HEK293 (cell line): Measurements from ENCODE around the gene CHD2.
A peak's percentile ranks its signal among the peaks of the same experiment; 100 is the strongest.

Experiments
- HOXA7 ChIP-seq: sonication (generic); formaldehyde crosslinking; IDR thresholded peaks from 2 replicates; pipeline ENCODE4 v1.8.1; 2022; ENCODE audit warnings: missing genetic modification reagents, borderline replicate concordance
- KLF16 ChIP-seq: fragments of 450-650 bp; formaldehyde crosslinking; IDR thresholded peaks from 2 replicates; pipeline ENCODE4 v1.5.1; 2017; ENCODE audit warnings: missing biosample characterization, missing genetic modification characterization
- KLF8 ChIP-seq: fragments of 450-650 bp; formaldehyde crosslinking; IDR thresholded peaks from 2 replicates; pipeline ENCODE4 v1.5.1; 2016; ENCODE audit warnings: missing biosample characterization, missing genetic modification characterization
- KLF9 ChIP-seq: fragments of 450-650 bp; formaldehyde crosslinking; IDR thresholded peaks from 2 replicates; pipeline ENCODE4 v1.5.1; 2016; ENCODE audit warnings: missing biosample characterization, missing genetic modification characterization, low read depth
- MEIS1 ChIP-seq: sonication (generic); formaldehyde crosslinking; IDR thresholded peaks from 2 replicates; pipeline ENCODE4 v1.8.1; 2022; ENCODE audit warnings: missing genetic modification reagents, mild to moderate bottlenecking, borderline replicate concordance
- MYNN ChIP-seq: fragments of 450-650 bp; formaldehyde crosslinking; IDR thresholded peaks from 2 replicates; pipeline ENCODE4 v1.5.1; 2016; ENCODE audit warnings: missing biosample characterization, missing genetic modification characterization, borderline replicate concordance
- MZF1 ChIP-seq: fragments of 450-650 bp; formaldehyde crosslinking; IDR thresholded peaks from 2 replicates; pipeline ENCODE4 v1.5.1; 2017; ENCODE audit warnings: missing biosample characterization, missing genetic modification characterization, borderline replicate concordance
- PRDM1 ChIP-seq: fragments of 450-650 bp; formaldehyde crosslinking; IDR thresholded peaks from 2 replicates; pipeline ENCODE4; 2016; ENCODE audit warnings: missing biosample characterization, missing genetic modification characterization
- REPIN1 ChIP-seq: fragments of 450-650 bp; formaldehyde crosslinking; IDR thresholded peaks from 2 replicates; pipeline ENCODE4 v1.5.1; 2017; ENCODE audit warnings: missing biosample characterization, missing genetic modification characterization, low read depth
- SCRT2 ChIP-seq: fragments of 450-650 bp; formaldehyde crosslinking; IDR thresholded peaks from 2 replicates; pipeline ENCODE4 v1.5.1; 2016; ENCODE audit warnings: missing biosample characterization, missing genetic modification characterization
- SP3 ChIP-seq: fragments of 450-650 bp; formaldehyde crosslinking; IDR thresholded peaks from 2 replicates; pipeline ENCODE4 v1.5.1; 2016; ENCODE audit warnings: missing biosample characterization, missing genetic modification characterization
- TCF7L2 ChIP-seq: IDR thresholded peaks from 2 replicates; pipeline ENCODE4 v1.6.1; 2011; ENCODE audit warnings: low read depth, mild to moderate bottlenecking, inconsistent platforms, low read length, moderate library complexity, borderline replicate concordance
- WT1 ChIP-seq: fragments of 450-650 bp; formaldehyde crosslinking; IDR thresholded peaks from 2 replicates; pipeline ENCODE4 v1.5.1; 2016; ENCODE audit warnings: missing biosample characterization, missing genetic modification characterization
- YY1 ChIP-seq: fragments of 450-650 bp; formaldehyde crosslinking; IDR thresholded peaks from 2 replicates; pipeline ENCODE4 v1.5.1; 2018; ENCODE audit warnings: missing biosample characterization, missing genetic modification characterization
- ZBTB17 ChIP-seq: fragments of 450-650 bp; formaldehyde crosslinking; IDR thresholded peaks from 2 replicates; pipeline ENCODE4 v1.5.1; 2016; ENCODE audit warnings: missing biosample characterization, missing genetic modification characterization
- ZBTB48 ChIP-seq: fragments of 450-650 bp; formaldehyde crosslinking; IDR thresholded peaks from 2 replicates; pipeline ENCODE4 v1.5.1; 2016; ENCODE audit warnings: missing biosample characterization, missing genetic modification characterization
- ZFP3 ChIP-seq: fragments of 450-650 bp; formaldehyde crosslinking; IDR thresholded peaks from 2 replicates; pipeline ENCODE4 v1.5.1; 2016; ENCODE audit warnings: low read depth, missing biosample characterization, missing genetic modification characterization
- ZNF211 ChIP-seq: fragments of 450-650 bp; formaldehyde crosslinking; IDR thresholded peaks from 2 replicates; pipeline ENCODE4 v1.5.1; 2016; ENCODE audit warnings: low read depth, missing biosample characterization, missing genetic modification characterization
- ZNF214 ChIP-seq: fragments of 450-650 bp; formaldehyde crosslinking; IDR thresholded peaks from 2 replicates; pipeline ENCODE4 v1.5.1; 2017; ENCODE audit warnings: missing biosample characterization, mild to moderate bottlenecking, missing genetic modification characterization, borderline replicate concordance
- ZNF24 ChIP-seq: fragments of 450-650 bp; formaldehyde crosslinking; IDR thresholded peaks from 2 replicates; pipeline ENCODE4 v1.5.1; 2016; ENCODE audit warnings: missing biosample characterization, missing genetic modification characterization
- ZNF248 ChIP-seq: fragments of 450-650 bp; formaldehyde crosslinking; IDR thresholded peaks from 2 replicates; pipeline ENCODE4 v1.5.1; 2017; ENCODE audit warnings: missing biosample characterization, missing genetic modification characterization
- ZNF302 ChIP-seq: fragments of 450-650 bp; formaldehyde crosslinking; IDR thresholded peaks from 2 replicates; pipeline ENCODE4 v1.5.1; 2016; ENCODE audit warnings: missing biosample characterization, missing genetic modification characterization, low read depth
- ZNF335 ChIP-seq: fragments of 450-650 bp; formaldehyde crosslinking; conservative IDR thresholded peaks from 2 replicates; pipeline ENCODE4 v1.5.1; 2016; ENCODE audit warnings: missing biosample characterization, missing genetic modification characterization
- ZNF341 ChIP-seq: fragments of 450-650 bp; formaldehyde crosslinking; IDR thresholded peaks from 2 replicates; pipeline ENCODE4; 2016; ENCODE audit warnings: low read depth, missing biosample characterization, missing genetic modification characterization
- ZNF350 ChIP-seq: fragments of 450-650 bp; formaldehyde crosslinking; IDR thresholded peaks from 2 replicates; pipeline ENCODE4 v1.5.0; 2017; ENCODE audit warnings: missing biosample characterization, mild to moderate bottlenecking, missing genetic modification characterization
- ZNF37A ChIP-seq: fragments of 450-650 bp; IDR thresholded peaks from 2 replicates; pipeline ENCODE4 v1.5.1; 2018; ENCODE audit warnings: missing biosample characterization, missing genetic modification characterization
- ZNF555 ChIP-seq: fragments of 450-650 bp; formaldehyde crosslinking; conservative IDR thresholded peaks from 2 replicates; pipeline ENCODE4 v1.5.1; 2017; ENCODE audit warnings: missing biosample characterization, mild to moderate bottlenecking, missing genetic modification characterization, inconsistent platforms
- ZNF623 ChIP-seq: fragments of 450-650 bp; formaldehyde crosslinking; IDR thresholded peaks from 2 replicates; pipeline ENCODE4 v1.5.1; 2016; ENCODE audit warnings: missing biosample characterization, missing genetic modification characterization
- ZNF624 ChIP-seq: fragments of 450-650 bp; formaldehyde crosslinking; IDR thresholded peaks from 2 replicates; pipeline ENCODE4 v1.5.1; 2017; ENCODE audit warnings: missing biosample characterization, missing genetic modification characterization
- ZNF660 ChIP-seq: fragments of 450-650 bp; IDR thresholded peaks from 2 replicates; pipeline ENCODE4 v1.5.1; 2018; ENCODE audit warnings: missing biosample characterization, mild to moderate bottlenecking, missing genetic modification characterization
- ZNF768 ChIP-seq: fragments of 450-650 bp; formaldehyde crosslinking; IDR thresholded peaks from 2 replicates; pipeline ENCODE4 v1.5.1; 2018; ENCODE audit warnings: missing biosample characterization, mild to moderate bottlenecking, missing genetic modification characterization
- ZNF777 ChIP-seq: fragments of 450-650 bp; formaldehyde crosslinking; IDR thresholded peaks from 2 replicates; pipeline ENCODE4 v1.5.1; 2017; ENCODE audit warnings: missing biosample characterization, missing genetic modification characterization, borderline replicate concordance
- ZNF837 ChIP-seq: fragments of 450-650 bp; formaldehyde crosslinking; IDR thresholded peaks from 2 replicates; pipeline ENCODE4 v1.5.1; 2016; ENCODE audit warnings: missing biosample characterization, missing genetic modification characterization
- TF ChIP-seq, protein P1 (sequence below): fragments of 450-650 bp; formaldehyde crosslinking; IDR thresholded peaks from 2 replicates; pipeline ENCODE4 v1.5.1; 2017; ENCODE audit warnings: missing biosample characterization, missing genetic modification characterization
- TF ChIP-seq, protein P2 (sequence below): fragments of 450-650 bp; formaldehyde crosslinking; IDR thresholded peaks from 2 replicates; pipeline ENCODE4 v1.5.1; 2016; ENCODE audit warnings: missing biosample characterization, missing genetic modification characterization, low read depth
- TF ChIP-seq, protein P3 (sequence below): fragments of 450-650 bp; formaldehyde crosslinking; IDR thresholded peaks from 2 replicates; pipeline ENCODE4 v1.5.1; 2016; ENCODE audit warnings: missing biosample characterization, missing genetic modification characterization

Gene CHD2

GRCh38 chr15:92881802-92882696, 18.1 kb upstream of the CHD2 start (continued):
- TF ChIP-seq ZNF768 (tag by site-specific recombination) (no peak), KLF9 (tag by site-specific recombination) (no peak), TCF7L2 (no peak), ZNF624 (tag by site-specific recombination) (no peak), ZNF335 (tag by site-specific recombination) (peak; percentile 19; the same call in 1 of the 2 replicates), PRDM1 (tag by site-specific recombination) (no peak), ZNF660 (tag by site-specific recombination) (peak; percentile 87), SP3 (tag by site-specific recombination) (peak; percentile 89), ZNF248 (tag by site-specific recombination) (no peak), ZFP3 (tag by site-specific recombination) (no peak), WT1 (tag by site-specific recombination) (no peak), ZNF302 (tag by site-specific recombination) (no peak), ZNF37A (tag by site-specific recombination) (no peak), ZNF777 (tag by site-specific recombination) (no peak), MYNN (no peak), ZNF211 (no peak), REPIN1 (tag by site-specific recombination) (no peak), ZNF214 (tag by site-specific recombination) (no peak), ZNF350 (no peak), ZNF837 (tag by site-specific recombination) (no peak), KLF16 (0 out of 2 replicates have a peak, but pooled peaks have one; percentile 37), MEIS1 (CRISPR knock-in tag) (no peak), ZNF341 (peak; percentile 68), ZNF555 (tag by site-specific recombination) (no peak), ZNF623 (tag by site-specific recombination) (no peak), ZBTB48 (0 out of 2 replicates have a peak, but pooled peaks have one; percentile 33), YY1 (tag by site-specific recombination) (peak; percentile 39), ZNF24 (tag by site-specific recombination) (peak; percentile 23; the same call in 1 of the 2 replicates), ZBTB17 (0 out of 2 replicates have a peak, but pooled peaks have one; percentile 10), SCRT2 (tag by site-specific recombination) (peak; percentile 93), KLF8 (tag by site-specific recombination) (peak; percentile 46), MZF1 (tag by site-specific recombination) (no peak; the same call in 1 of the 2 replicates), HOXA7 (no peak)
- TF ChIP-seq, protein P1, sequence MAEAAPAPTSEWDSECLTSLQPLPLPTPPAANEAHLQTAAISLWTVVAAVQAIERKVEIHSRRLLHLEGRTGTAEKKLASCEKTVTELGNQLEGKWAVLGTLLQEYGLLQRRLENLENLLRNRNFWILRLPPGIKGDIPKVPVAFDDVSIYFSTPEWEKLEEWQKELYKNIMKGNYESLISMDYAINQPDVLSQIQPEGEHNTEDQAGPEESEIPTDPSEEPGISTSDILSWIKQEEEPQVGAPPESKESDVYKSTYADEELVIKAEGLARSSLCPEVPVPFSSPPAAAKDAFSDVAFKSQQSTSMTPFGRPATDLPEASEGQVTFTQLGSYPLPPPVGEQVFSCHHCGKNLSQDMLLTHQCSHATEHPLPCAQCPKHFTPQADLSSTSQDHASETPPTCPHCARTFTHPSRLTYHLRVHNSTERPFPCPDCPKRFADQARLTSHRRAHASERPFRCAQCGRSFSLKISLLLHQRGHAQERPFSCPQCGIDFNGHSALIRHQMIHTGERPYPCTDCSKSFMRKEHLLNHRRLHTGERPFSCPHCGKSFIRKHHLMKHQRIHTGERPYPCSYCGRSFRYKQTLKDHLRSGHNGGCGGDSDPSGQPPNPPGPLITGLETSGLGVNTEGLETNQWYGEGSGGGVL, result no peak
- TF ChIP-seq, protein P2, sequence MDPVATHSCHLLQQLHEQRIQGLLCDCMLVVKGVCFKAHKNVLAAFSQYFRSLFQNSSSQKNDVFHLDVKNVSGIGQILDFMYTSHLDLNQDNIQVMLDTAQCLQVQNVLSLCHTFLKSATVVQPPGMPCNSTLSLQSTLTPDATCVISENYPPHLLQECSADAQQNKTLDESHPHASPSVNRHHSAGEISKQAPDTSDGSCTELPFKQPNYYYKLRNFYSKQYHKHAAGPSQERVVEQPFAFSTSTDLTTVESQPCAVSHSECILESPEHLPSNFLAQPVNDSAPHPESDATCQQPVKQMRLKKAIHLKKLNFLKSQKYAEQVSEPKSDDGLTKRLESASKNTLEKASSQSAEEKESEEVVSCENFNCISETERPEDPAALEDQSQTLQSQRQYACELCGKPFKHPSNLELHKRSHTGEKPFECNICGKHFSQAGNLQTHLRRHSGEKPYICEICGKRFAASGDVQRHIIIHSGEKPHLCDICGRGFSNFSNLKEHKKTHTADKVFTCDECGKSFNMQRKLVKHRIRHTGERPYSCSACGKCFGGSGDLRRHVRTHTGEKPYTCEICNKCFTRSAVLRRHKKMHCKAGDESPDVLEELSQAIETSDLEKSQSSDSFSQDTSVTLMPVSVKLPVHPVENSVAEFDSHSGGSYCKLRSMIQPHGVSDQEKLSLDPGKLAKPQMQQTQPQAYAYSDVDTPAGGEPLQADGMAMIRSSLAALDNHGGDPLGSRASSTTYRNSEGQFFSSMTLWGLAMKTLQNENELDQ (tag by site-specific recombination), result no peak
- TF ChIP-seq, protein P3, sequence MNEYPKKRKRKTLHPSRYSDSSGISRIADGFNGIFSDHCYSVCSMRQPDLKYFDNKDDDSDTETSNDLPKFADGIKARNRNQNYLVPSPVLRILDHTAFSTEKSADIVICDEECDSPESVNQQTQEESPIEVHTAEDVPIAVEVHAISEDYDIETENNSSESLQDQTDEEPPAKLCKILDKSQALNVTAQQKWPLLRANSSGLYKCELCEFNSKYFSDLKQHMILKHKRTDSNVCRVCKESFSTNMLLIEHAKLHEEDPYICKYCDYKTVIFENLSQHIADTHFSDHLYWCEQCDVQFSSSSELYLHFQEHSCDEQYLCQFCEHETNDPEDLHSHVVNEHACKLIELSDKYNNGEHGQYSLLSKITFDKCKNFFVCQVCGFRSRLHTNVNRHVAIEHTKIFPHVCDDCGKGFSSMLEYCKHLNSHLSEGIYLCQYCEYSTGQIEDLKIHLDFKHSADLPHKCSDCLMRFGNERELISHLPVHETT, result no peak
